GM21367 (cell line): ENCODE data around the gene DNAJC2.

Source experiments
- ATAC-seq: cut with Tn5 transposase; IDR thresholded peaks from one replicate; pipeline ENCODE4 v1.9.1; 2021; ENCODE audit not compliant: unreplicated experiment

DNAJC2 gene, protein sequence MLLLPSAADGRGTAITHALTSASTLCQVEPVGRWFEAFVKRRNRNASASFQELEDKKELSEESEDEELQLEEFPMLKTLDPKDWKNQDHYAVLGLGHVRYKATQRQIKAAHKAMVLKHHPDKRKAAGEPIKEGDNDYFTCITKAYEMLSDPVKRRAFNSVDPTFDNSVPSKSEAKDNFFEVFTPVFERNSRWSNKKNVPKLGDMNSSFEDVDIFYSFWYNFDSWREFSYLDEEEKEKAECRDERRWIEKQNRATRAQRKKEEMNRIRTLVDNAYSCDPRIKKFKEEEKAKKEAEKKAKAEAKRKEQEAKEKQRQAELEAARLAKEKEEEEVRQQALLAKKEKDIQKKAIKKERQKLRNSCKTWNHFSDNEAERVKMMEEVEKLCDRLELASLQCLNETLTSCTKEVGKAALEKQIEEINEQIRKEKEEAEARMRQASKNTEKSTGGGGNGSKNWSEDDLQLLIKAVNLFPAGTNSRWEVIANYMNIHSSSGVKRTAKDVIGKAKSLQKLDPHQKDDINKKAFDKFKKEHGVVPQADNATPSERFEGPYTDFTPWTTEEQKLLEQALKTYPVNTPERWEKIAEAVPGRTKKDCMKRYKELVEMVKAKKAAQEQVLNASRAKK

DNA sequence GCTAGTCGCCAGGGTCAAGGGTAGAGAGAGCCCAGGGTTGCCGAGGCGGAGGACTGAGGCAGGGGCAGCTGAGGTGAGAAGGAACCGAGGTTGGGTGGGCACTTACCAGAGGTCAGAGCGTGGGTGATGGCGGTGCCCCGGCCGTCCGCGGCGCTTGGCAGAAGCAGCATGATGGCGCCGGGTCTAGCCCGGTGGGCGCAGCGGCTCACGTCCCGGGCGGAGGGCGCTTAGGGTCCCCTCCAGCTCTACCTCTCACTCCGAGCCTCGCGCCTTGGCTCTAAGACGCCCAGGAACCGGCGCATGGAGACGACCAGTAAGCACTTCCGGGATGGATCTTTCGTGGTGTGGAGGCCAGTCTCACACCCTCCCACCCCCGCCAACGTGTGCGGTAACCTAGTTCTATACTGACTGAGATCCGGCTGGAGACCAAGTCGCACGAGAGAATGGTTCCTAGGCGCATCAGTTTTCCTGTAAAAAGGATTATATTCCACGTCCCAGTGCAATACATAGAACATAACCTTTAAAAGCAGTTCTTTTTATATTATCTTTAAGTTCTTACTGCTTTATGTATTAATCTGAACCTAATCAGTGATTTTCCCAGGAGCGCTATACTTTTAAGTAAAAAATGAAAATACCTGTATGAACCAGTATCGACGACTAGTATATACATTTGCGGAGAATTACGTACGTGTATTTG is at the start of gene DNAJC2:
DNAJC2 (minus strand) TSS at position 315 of the 697 bp plus-strand sequence; CDS start at position 170, 145 bp downstream.
- peak; percentile 68 for ATAC-seq

DNA sequence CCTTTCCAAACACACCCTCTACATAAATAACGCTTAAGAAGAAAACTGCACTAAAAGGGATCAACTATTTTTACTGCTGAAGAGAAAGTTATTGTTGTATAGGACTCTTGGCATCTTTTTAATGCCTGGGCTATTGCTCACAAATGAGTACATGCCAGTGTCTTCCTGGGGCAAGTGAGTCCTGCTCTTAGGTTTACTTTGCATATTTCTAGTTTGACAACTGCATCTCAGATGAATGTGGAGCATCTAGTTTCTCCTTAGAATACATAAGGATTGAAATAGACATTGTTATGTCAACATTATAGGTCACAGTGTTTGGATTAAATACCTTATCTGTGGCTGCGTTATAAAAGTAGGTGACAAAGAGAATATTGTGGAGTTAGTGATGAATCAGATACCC is 47.4 kb upstream of the DNAJC2 start:
- no peak for ATAC-seq

DNA sequence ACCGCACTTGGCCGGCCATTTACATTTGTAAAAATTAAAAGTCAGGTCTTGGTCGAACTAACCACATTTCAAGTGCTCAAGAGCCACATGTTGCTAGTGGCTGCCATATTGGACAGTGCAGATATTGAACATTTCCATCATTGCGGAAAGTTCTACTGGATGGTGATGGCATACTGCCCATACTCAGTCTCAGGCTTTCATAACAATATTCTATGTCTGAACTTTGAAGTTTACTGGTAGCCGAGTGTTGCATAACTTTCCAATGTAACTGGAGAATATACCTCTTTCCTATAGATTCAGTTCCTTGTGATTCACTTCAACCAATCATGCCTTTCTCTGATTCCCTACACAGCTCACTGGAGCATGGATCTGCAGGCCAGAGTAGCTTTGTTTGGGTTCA is 46.6 kb upstream of the DNAJC2 start:
- ATAC-seq, result no peak

DNA sequence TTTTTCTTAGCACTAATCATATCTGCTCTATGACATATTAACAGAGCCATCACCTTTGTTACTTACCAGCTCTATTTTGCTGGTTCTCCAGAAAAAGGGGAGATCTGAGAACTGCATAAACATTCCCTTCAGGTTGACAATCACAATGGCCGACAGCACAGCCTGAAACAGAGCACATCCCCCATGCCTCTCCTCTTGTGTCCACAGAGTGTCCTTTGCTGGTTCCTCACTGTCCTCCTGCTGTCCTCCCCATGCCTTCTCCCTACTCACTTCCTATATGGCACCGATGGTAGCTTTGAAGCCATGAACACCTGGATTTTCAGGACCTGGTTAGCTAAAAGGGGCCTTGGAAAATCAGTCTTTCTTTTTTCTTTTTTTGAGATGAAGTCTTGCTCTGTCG is 44.7 kb upstream of the DNAJC2 start:
- ATAC-seq, result no peak

DNA sequence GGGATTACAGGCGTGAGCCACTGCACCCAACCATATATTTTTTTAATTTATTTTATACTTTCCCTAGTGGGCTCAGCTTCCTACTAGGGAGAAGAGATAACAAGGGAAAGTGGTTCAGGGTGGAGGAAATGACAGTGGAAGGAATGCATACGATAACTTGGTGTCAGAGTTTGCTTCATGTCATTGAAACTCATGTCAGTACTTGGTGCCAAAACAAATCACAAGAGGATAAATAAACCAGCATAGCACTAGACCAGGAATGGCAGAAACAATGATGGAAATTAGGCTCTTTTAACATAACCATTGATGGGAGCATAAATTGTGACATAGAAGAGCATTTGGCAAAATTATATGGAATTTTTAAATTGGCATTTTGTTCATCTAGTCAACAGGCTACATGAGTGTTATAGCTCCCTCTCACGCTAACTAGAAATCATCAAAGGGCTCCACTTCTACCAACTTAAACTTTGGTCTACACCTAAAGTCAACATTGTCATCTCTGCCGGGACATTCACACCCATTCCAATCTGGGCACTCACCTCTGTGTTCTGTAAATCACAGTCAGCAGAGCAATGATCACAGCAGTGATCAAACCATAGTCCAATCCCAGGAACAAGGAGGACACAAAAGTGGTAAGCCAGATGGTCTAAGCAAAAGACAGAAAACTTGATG is 44.0 kb upstream of the DNAJC2 start:
- no peak for ATAC-seq

DNA sequence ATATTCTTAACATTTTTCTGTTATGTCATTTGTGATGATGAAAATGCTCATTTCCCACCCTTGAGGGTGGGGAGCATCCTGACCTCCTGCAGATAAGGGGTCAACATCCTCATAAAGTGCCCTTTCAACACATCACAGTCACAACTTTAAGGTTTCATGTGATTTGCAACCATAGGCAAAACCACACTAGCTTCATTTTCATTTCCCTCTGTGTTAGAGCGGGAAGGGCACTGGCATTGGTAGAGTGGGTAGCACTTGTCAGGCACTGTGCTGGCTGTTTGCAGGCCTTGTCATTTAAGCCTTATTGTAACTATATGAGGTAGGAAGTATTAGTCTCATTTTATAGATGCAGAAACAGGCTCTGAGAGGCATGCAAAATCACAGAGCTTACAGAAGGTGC is 42.7 kb upstream of the DNAJC2 start:
- ATAC-seq, result no peak

DNA sequence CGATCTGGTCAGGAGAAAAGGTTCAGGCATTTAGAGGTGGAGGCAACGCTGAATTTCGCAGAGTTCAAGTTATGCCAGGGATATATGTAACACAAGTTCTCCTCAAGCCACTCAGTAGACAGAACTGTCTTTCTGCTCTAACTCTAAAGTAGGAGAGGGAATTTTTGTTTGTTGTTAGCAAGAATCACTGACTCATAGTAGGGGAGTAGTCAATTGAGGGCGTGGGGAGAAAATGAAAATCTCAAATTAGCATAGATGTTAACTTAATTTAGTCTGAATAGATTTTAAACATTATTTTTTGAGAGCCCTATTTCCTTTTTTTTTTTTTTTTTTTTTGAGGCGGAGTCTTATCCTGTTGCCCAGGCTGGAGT is 37.5 kb upstream of the DNAJC2 start:
- ATAC-seq, result no peak

DNA sequence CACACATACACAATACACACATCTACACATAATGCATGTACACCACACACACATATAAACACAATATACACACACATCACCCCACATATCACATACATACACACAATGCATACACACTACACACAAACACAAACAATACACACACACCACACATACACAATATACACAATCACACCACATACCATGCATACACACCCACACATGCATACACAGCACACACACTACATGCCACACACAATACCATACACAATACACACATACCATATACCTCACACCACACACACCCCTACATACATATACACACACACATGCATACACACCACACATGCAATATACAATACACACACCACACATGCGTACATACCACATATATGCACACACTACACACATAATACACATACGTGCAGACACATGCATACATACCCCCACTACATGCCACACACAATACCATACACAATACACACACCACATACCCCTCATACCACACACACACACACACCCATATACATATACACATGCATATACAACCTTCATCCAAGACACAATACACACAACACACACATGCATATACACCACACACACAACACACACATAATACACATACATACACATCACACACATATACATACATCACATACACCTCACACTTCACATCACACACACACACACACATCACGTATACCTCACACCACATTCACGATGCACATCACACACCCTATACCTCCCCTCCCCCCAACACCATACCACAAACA is 36.9 kb upstream of the DNAJC2 start:
- ATAC-seq, result no peak

DNA sequence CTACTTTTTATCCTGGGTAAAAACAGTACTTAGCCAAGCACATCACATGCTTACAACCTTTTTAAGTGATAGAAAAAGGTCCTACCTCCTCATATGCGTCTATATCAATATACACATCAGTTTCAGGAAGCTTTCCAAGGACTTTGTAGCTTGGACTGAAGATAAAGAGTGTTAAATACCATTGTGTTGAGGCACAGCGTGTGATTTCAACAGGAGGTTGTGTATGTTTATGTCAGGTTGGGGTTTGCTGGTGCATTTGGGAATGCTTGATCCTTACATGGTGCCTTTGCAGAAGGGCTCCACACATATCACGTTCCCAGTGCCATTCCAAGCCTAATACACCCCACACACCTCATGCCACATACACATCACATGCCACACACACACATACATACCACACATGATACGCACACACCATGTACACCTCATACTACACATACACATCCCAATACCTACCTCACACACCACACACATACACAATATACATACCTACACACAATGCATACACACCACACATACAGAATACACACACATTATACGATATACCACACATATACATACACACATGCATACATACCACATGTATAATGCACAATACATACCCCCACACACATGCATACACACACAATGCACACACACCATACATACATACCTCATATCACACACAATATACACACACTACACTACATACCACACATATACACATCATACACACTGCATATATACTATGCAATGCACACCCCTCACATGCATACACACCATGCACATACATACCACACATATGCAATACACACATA is 36.0 kb upstream of the DNAJC2 start:
- ATAC-seq, result no peak

DNA sequence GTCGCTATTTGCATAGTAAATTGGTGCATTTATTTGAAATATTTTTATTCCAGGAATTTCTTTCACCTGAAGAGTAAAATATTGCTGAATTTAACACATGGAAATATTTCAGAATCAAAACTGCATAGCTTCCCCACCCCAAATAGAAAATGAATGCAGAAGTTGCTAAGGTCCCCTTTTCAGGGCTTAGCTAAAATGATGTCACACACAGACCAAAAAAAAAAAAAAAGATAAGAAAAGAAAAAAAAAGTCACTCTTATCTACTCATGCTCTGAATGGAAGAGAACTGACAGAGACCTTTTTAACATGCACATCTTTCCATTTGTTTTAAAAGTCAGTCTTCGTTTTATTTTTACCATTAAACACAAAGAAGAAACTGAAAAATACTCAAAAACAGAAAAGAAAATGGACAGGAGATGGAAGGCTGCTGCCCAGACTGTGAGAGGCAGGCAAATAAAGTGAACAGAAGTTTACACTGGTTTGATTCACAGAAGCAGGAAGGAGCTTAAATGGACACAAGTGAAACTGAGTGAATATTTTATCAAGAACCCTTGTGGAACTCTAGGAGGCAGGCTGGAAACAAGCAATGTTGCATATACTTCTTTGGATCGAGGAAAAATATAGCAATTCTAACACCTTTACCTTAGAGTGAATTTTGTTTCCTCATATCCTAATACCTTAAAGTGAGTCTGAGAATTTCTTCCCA is 34.9 kb upstream of the DNAJC2 start:
- no peak for ATAC-seq

DNA sequence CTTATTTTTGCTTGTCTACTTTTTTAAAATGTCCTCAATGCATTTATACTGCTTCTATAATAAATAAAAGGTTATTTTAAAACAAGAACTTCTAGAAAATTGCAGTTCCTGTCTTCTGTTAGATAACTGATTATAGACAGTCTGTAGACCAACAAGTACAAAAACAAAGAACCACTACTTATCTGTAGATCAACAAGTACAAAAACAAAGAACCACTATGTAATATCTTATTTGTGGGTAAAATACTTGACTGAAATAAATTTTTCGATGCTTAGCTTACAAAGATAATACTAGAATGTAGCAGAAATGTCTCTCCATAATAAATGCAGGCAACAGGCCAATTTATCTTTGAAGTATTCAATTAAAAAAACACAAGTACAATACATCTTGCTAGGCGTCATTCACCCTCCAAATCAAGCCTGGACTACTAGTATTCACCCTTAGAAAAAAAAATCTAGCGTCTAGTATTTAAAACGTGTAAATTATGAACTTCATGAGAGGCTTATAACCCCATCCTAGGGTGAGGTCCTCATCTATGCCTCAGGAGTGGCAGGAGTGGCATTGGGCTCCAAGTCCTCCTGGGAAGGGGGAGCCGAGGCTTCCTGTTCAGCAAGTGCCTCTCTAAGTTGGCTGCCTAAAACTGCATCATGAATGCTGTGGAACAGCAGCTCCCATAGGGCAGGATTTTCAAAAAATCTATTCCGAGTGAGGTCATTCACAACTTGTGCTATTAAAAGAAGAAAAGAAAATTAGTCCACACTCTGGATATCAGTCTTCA is 29.5 kb upstream of the DNAJC2 start:
- ATAC-seq, result no peak

DNA sequence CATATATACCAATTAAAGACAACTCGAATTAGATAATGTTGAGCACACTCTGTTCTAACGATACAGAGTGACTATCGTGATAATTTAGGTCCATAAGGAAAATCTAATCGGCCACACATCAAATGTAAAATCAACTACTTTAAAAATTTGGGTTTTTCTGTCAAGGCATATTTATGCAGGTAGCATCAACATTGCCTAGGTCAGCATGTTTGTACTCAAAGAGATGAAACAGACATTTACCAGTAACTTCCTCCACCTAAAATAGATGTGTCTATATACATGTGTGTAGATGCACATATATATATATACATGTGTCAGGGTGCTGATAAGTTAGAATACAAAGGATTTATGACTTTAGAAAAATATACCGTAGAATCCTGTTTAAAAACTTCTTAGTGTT is 24.9 kb upstream of the DNAJC2 start:
- ATAC-seq, result no peak

DNA sequence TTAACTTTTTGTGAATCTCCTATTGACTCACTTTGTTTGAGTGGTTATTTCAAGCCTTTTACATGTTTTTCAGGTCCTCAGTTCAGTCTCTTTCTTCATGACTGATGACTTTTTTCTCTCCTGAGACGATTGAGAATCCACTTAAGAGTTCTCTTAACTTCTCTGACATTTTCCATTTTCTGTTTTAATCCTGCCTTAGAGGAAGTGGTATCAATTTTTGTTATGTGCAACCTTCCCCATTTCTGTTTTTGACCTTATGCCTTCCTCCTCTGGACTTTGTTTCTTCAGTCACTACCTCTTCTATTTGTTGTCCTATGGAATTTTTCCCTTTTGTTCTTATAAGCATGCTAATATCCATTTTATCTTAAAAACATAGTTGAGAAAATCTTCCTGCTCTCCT is 5.2 kb upstream of the DNAJC2 start:
- ATAC-seq, result no peak

DNA sequence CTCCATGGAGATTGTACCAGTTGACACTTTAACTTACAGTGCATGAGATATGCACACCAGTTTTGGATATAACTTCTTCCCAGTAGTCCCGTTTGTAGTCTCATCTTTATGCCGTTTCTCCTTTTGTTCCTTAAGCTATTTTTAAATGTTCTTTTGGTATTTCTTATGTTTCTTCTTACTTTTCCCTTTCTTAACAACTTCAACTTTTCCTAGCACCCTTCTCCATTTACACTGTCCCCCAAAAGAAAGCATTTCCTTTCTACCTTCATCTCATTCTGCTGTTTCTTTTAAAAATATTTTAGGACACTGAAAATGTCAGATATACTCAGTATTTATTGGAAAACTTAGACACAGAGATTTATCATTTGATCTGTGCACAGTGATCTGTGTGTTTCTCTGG is 4.4 kb upstream of the DNAJC2 start:
- no peak for ATAC-seq

DNA sequence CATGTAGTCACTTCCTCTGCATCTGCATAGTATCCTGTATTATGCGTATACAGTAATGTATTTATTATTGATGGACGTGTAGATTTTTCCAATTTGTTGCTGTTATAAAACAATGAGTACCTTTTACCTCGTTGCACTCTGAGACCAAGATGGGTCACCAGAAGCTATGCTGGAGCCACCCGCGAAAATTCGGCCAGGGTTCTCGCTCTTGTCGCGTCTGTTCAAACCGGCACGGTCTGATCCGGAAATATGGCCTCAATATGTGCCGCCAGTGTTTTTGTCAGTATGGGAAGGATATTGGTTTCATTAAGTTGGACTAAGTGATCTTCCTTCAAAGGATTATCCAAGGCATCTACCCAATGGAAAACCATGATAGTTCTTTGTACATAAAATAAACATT is 3.9 kb upstream of the DNAJC2 start:
- no peak for ATAC-seq

DNA sequence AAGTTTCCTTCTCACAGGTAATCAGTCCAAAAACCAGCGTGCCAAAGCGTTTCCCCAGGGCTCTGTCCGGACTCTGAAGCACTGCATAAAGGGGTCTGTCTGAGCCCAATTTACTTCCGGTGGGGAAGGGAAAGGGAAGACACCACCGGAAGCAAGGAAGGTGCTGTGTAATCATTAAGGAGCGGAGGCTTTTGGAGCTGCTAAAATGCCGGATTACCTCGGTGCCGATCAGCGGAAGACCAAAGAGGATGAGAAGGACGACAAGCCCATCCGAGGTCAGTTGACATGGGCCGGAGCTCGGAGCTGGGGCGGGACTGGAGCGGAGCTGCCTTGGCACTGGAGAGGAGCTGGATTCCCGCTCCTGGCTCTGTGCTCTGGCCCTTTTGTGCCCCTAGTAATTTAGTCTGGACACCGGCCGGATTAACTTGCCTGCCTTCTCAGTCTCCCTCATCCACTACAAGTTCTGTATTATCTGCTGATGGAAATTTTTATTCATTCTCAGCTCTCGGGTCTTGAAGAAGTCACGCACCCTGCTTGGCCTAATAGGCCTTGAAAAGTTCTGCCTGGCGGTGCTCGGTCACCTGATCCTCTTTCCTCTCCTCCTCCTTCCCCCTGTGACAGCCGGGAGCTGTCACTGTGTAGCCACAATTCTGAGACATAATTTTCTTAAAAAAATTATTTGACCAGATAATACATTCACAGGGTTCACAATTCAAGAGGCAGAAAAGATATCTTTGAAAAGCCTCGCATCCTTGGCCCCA is 3.1 kb upstream of the DNAJC2 start, which contains the start of gene PSMC2:
PSMC2 (plus strand) TSS at position 137 of the 761 bp plus-strand sequence; CDS start at position 206, 69 bp downstream.
- peak; percentile 66 for ATAC-seq

DNA sequence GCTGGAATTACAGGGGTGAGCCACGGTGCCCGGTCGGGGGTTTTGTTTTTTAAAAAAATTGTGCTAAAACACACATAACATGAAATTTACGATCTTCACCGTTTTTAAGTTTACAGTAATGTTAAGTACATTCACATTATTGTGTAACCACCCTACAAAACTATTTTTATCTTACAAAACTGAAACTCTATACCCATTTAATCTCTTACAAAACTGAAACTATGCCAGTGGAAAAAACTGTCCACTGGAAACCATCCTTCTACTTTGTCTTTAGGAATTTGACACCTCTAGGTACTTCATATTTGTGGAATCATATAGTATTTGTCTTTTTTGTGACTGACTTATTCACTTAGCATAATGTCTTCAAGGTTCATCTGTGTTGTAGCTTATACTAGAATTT is 1.8 kb upstream of the DNAJC2 start:
- no peak for ATAC-seq
